HepG2 (cell line): ENCODE measurements around the gene ZNF845. TPM values are rescaled to one million over a fixed set of nuclear protein-coding genes. Genes with fewer than 3 reads are reported as not detected.

Source experiments
- BRD4 ChIP-seq: sonication (generic); formaldehyde crosslinking; IDR thresholded peaks from 2 replicates; pipeline ENCODE4 v1.4.0; 2020; ENCODE audit warnings: missing genetic modification reagents
- DNMT1 ChIP-seq: sonication (generic); formaldehyde crosslinking; IDR thresholded peaks from 2 replicates; pipeline ENCODE4 v1.5.1; 2020; ENCODE audit warnings: mild to moderate bottlenecking, missing genetic modification reagents
- KLF13 ChIP-seq: sonication (generic); formaldehyde crosslinking; IDR thresholded peaks from 2 replicates; pipeline ENCODE4 v1.4.0; 2020; ENCODE audit warnings: mild to moderate bottlenecking, missing genetic modification reagents
- LCORL ChIP-seq, 2 experiments: fragments of 450-650 bp in 1 of 2; sonication (generic) in 1 of 2; formaldehyde crosslinking in 1 of 2; IDR thresholded peaks; 2 replicates each; pipeline versions ENCODE4 v1.5.0 to v1.6.1; 2017 to 2020; ENCODE audit warnings: antibody characterized with exemption in 1 of 2, missing genetic modification reagents in 1 of 2
- MED1 ChIP-seq: sonication (generic); formaldehyde crosslinking; IDR thresholded peaks from 2 replicates; pipeline ENCODE4 v1.4.0; 2020; ENCODE audit warnings: missing genetic modification reagents
- NFE2L1 ChIP-seq: sonication (generic); formaldehyde crosslinking; IDR thresholded peaks from 2 replicates; pipeline ENCODE4 v1.4.0; 2020; ENCODE audit warnings: missing genetic modification reagents, mild to moderate bottlenecking, borderline replicate concordance
- REPIN1 ChIP-seq: sonication (generic); formaldehyde crosslinking; IDR thresholded peaks from 2 replicates; pipeline ENCODE4 v1.8.0; 2022; ENCODE audit warnings: missing genetic modification reagents, low read depth, mild to moderate bottlenecking, borderline replicate concordance
- ZFAT ChIP-seq: sonication (generic); formaldehyde crosslinking; conservative IDR thresholded peaks from 2 replicates; pipeline ENCODE4 v1.8.1; 2023; ENCODE audit warnings: missing genetic modification reagents, inconsistent platforms
- ZFP36L2 ChIP-seq: sonication (generic); formaldehyde crosslinking; IDR thresholded peaks from 2 replicates; pipeline ENCODE4 v1.4.0; 2020; ENCODE audit warnings: missing genetic modification reagents
- ZFY ChIP-seq: sonication (generic); formaldehyde crosslinking; IDR thresholded peaks from 2 replicates; pipeline ENCODE4 v1.4.0; 2020; ENCODE audit warnings: missing genetic modification reagents
- ZNF207 ChIP-seq: fragments of 450-650 bp; IDR thresholded peaks from 2 replicates; pipeline ENCODE4 v1.6.1; 2016; ENCODE audit warnings: antibody characterized with exemption, borderline replicate concordance
- ZNF672 ChIP-seq: sonication (generic); formaldehyde crosslinking; IDR thresholded peaks from 2 replicates; pipeline ENCODE4 v1.8.1; 2022; ENCODE audit warnings: missing genetic modification reagents
- ZNF772 ChIP-seq: sonication (generic); formaldehyde crosslinking; IDR thresholded peaks from 2 replicates; pipeline ENCODE4 v1.5.0; 2020; ENCODE audit warnings: mild to moderate bottlenecking, missing genetic modification reagents
- ZNF781 ChIP-seq: sonication (generic); formaldehyde crosslinking; IDR thresholded peaks from 2 replicates; pipeline ENCODE4 v1.5.1; 2020; ENCODE audit warnings: borderline replicate concordance, mild to moderate bottlenecking, missing genetic modification reagents; ENCODE audit errors: not compliant biosample characterization
- polyA plus RNA-seq, 8 experiments: library from polyadenylated mRNA; depleted of rRNA in 3 of 8; stranded (reverse) in 7 of 8; unstranded in 1 of 8; fragments of >200 nt; fragmentation: Illumina TruSeq in 4 of 8; extraction: Trizol in 4 of 8; gene quantifications; 2 replicates each; pipeline versions ENCODE4 v1.2.1 to v1.2.3, GENCODE V29; 2011 to 2016; ENCODE audit warnings: low read depth in 4 of 8, missing spikeins in 1 of 8, mixed read lengths in 1 of 8; ENCODE audit not compliant: insufficient read depth in 1 of 8
- total RNA-seq, 5 experiments: library from RNA; depleted of rRNA; stranded (reverse); fragments of >200 nt; fragmentation: Illumina TruSeq; extraction: Trizol; gene quantifications; 2 replicates each; pipeline ENCODE4 v1.2.3, GENCODE V29; 2016; ENCODE audit warnings: low read depth in 1 of 5
- TF ChIP-seq, protein P1 (sequence below): sonication (generic); formaldehyde crosslinking; conservative IDR thresholded peaks from 2 replicates; pipeline ENCODE4 v1.4.0; 2020; ENCODE audit warnings: missing genetic modification reagents
- TF ChIP-seq, protein P2 (sequence below): sonication (generic); formaldehyde crosslinking; IDR thresholded peaks from 2 replicates; pipeline ENCODE4 v1.4.0; 2020; ENCODE audit warnings: mild to moderate bottlenecking, low read depth, missing genetic modification reagents
- TF ChIP-seq, protein P3 (sequence below): sonication (generic); formaldehyde crosslinking; IDR thresholded peaks from 2 replicates; pipeline ENCODE4 v1.4.0; 2020; ENCODE audit warnings: missing genetic modification reagents
- TF ChIP-seq, protein P4 (sequence below): IDR thresholded peaks from 2 replicates; pipeline ENCODE4 v1.6.1; 2018; ENCODE audit warnings: missing genetic modification reagents

The ZNF845 gene
- total and polyA plus RNA-seq, 2 of the 13 experiments (the other 11 are each of a cell fraction or from before 2014, with no cell fraction given) = 1.7 to 9.6 TPM

DNA sequence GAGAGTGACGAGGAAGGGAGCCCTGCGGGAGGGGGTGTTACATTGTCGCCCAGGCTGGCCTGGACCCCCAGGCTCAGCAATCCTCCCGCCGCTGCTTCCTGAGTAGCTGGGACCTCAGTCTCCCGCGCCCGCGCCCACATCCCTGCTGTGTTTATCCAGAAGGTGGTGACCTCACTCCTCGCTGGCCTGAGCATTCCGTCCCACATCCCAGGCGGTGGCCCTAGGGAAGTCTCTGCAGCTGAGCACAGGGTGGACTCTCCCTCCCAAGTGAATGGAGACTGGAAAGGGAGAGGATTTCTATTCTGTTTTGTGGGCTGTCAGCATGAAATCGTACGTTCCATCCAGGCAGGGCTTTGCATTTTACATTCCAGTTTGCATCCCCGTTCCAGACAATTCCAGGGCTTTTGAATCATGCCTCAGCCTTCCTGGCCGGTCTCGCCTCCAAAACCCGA is 61.0 kb downstream of the ZNF845 start (continued):
- TF ChIP-seq, protein P1, sequence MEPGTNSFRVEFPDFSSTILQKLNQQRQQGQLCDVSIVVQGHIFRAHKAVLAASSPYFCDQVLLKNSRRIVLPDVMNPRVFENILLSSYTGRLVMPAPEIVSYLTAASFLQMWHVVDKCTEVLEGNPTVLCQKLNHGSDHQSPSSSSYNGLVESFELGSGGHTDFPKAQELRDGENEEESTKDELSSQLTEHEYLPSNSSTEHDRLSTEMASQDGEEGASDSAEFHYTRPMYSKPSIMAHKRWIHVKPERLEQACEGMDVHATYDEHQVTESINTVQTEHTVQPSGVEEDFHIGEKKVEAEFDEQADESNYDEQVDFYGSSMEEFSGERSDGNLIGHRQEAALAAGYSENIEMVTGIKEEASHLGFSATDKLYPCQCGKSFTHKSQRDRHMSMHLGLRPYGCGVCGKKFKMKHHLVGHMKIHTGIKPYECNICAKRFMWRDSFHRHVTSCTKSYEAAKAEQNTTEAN (CRISPR knock-in tag) = no peak
- TF ChIP-seq BRD4 (CRISPR knock-in tag) (no peak), ZNF207 (no peak), LCORL (IDR thresholded peaks at IDR 0.05) (no peak), LCORL (CRISPR knock-in tag; IDR thresholded peaks at IDR 0.05) (peak; percentile 51; the same call in 1 of the 2 replicates), ZFY (CRISPR knock-in tag) (no peak), ZNF781 (no peak), ZFP36L2 (CRISPR knock-in tag) (no peak), ZNF672 (CRISPR knock-in tag) (no peak), DNMT1 (CRISPR knock-in tag) (no peak), KLF13 (no peak), NFE2L1 (no peak), ZNF772 (CRISPR knock-in tag) (no peak), REPIN1 (CRISPR knock-in tag) (no peak; the same call in 1 of the 2 replicates), ZFAT (no peak), MED1 (0 out of 2 replicates have a peak, but pooled peaks have one; percentile 18)
- TF ChIP-seq, protein P2, sequence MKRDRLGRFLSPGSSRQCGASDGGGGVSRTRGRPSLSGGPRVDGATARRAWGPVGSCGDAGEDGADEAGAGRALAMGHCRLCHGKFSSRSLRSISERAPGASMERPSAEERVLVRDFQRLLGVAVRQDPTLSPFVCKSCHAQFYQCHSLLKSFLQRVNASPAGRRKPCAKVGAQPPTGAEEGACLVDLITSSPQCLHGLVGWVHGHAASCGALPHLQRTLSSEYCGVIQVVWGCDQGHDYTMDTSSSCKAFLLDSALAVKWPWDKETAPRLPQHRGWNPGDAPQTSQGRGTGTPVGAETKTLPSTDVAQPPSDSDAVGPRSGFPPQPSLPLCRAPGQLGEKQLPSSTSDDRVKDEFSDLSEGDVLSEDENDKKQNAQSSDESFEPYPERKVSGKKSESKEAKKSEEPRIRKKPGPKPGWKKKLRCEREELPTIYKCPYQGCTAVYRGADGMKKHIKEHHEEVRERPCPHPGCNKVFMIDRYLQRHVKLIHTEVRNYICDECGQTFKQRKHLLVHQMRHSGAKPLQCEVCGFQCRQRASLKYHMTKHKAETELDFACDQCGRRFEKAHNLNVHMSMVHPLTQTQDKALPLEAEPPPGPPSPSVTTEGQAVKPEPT = no peak
- TF ChIP-seq, protein P3, sequence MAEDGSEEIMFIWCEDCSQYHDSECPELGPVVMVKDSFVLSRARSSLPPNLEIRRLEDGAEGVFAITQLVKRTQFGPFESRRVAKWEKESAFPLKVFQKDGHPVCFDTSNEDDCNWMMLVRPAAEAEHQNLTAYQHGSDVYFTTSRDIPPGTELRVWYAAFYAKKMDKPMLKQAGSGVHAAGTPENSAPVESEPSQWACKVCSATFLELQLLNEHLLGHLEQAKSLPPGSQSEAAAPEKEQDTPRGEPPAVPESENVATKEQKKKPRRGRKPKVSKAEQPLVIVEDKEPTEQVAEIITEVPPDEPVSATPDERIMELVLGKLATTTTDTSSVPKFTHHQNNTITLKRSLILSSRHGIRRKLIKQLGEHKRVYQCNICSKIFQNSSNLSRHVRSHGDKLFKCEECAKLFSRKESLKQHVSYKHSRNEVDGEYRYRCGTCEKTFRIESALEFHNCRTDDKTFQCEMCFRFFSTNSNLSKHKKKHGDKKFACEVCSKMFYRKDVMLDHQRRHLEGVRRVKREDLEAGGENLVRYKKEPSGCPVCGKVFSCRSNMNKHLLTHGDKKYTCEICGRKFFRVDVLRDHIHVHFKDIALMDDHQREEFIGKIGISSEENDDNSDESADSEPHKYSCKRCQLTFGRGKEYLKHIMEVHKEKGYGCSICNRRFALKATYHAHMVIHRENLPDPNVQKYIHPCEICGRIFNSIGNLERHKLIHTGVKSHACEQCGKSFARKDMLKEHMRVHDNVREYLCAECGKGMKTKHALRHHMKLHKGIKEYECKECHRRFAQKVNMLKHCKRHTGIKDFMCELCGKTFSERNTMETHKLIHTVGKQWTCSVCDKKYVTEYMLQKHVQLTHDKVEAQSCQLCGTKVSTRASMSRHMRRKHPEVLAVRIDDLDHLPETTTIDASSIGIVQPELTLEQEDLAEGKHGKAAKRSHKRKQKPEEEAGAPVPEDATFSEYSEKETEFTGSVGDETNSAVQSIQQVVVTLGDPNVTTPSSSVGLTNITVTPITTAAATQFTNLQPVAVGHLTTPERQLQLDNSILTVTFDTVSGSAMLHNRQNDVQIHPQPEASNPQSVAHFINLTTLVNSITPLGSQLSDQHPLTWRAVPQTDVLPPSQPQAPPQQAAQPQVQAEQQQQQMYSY (CRISPR knock-in tag) = no peak
- TF ChIP-seq, protein P4, sequence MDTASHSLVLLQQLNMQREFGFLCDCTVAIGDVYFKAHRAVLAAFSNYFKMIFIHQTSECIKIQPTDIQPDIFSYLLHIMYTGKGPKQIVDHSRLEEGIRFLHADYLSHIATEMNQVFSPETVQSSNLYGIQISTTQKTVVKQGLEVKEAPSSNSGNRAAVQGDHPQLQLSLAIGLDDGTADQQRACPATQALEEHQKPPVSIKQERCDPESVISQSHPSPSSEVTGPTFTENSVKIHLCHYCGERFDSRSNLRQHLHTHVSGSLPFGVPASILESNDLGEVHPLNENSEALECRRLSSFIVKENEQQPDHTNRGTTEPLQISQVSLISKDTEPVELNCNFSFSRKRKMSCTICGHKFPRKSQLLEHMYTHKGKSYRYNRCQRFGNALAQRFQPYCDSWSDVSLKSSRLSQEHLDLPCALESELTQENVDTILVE = no peak
- TF ChIP-seq, all 625 proteins: peak for 26
